ENCODE results near the gene EGFL8.
"Not testable (repeated sequence)": the region's sequence is repeated elsewhere in the genome, so short reads cannot be mapped to it uniquely, and the experiment has no call there.

The EGFL8 gene

DNA sequence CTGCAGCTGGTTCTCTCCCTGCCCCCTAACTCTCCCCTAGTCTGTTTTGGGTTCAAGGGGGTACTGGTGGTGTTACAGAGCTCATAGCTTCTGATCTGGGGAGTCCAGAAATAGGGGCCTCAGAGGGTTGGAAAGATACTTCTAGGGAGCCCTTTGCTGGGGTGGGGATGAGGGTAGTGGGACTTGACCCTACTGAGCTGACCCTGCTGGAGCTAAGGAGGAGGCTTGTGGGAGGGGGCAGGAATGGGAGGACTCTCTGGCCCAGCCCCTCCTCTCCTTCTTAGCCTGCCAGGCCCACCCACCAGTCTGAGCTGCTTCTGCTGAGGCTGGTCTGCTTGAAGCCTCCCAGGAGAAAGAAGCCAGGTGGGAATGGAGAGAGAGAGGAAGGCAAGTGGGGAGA, at the start of gene EGFL8:
Gene EGFL8, plus strand, starts transcription at position 301 of the 400 bp plus-strand sequence. CDS start 1,571 bp downstream, outside the sequence.
- no peak for DNase-seq

DNA sequence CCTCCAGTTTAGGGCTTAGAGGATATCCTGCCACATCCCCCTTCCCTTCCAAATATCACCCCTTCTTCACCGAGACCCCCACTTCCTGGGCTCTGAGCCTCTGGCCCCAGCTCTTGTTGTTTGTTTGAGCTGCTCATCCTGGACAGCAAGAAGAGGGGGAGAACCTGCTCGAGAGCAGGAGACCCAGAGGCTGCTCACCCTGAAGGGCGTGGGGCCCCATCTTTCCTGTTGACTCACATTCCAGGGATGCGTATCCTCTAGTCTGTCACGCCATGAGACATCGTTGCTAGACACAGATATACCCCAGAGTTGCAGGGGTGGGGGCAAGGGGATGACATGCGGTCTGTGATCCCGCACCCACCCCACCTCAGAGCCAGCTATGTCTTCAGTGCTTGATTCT, 49.6 kb upstream of the EGFL8 start:
- DNase-seq = no peak

DNA sequence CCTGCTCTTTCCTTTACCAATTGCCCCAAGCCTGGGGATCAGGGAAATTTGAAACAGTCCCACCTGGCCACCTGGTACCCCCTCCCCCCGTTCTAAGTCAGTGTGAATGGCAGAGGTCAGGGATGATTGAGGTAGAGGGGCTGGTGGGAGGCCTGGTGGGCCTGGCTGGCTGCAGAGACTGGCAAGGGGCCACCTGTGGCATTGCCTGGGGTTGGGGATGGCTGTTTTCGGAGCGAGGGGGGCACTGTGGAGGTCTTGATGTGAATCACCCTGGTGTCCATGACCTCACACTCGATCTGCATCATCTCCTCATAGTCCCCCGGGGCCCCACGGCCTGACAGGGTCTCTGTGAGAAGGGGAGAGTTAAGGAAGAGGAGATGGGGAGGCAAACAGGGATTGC, 48.8 kb upstream of the EGFL8 start:
- no peak for DNase-seq

DNA sequence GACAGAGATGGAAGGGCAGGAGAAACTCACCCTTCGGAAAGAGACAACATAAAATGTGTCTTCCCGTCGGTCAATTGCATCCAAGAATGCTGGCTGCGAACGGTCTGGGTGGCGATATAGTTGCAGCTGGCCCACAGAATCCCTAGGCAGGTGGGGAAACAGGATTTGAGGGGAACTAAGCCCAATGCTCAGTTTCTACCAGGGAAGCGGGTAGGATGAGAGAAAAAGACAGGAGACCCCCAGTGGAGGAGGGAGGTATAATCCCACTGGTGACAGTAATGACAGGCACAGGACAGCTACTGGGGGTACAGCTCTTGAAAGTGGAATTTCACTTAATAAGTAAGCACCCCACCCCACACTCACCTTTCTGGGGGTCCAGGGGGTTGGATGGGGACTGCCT, 47.7 kb upstream of the EGFL8 start:
- no peak for DNase-seq

DNA sequence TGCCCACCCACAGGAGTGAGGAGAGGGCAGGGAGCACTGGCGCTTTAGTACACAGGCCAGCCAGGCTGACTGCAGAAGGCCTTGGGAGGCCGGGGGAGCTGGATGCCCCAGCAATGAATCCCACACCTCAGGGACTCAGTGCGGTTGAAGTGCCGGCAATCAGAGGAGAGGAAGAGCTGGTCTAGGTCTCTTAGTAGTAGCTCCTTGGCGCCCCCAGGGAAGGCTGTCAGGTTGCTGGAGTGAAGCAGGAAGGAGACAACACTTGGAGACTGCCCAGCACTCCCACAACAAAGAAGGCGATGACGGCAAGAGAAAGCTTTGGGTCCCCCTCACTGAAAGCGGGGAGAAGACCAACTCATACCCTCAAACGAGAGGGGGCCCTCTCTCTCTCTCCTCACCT, 46.9 kb upstream of the EGFL8 start:
- no peak for DNase-seq

DNA sequence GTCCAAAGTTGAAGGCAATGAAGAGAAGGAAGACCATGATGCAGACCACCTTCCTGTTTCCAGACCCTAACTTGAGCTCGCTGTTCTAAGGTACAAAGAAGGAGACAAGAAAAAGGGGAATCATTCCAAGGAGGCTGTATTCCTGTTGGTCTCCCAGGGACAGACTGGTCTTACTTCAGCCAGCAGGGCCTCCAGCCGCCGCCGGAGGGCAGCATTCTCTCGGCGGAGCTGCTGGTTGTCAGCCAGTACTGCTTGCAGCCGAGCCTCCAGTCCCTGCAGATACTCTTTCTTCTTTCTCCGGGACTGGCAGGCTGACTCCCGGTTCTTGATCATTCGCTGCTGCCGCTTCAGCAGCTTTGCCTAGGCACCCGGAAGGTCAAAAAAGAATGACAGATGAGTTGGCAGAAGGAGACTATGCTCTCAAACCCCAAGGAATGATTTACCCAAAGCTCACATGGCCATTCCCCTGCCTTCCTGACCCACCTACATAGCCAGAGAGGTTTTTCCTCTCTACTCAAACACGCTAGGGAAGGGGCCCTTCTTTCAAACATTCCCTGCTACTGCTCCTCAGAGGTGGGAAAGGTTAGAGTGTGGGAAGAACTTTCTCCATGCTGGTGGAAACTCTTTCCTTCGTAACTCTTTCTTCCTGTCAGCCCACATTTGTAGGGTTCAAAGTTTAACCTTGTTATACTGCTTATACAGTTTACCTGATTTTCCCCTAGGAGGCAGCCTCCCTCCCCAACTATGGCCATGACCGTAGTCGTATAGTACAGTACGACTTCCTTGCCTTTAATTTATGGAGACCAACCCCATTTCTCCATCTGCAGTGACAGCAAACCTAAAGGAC, 45.4 kb upstream of the EGFL8 start:
- DNase-seq = peak; percentile 72

DNA sequence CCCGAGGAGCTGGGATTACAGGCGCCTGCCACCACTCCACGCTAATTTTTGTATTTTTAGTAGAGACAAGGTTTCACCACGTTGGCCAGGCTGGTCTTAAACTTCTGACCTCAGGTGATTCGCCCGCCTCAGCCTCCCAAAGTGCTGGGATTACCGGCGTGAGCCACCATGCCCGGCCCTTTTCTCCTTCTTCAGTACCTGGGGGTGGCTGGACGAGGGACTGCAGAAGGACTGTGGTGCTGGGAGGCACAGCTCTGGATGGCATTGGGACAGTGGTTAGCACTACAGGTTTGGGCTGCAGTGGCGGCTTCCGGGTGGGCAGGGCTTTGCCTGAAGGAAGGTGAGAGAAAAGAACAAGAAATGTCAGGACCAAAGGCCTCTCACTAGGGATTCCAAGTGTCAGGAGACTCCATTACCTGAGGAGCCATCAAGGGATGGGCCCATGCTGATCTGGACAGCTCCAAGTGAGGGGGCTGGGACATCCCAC, 43.8 kb upstream of the EGFL8 start:
- DNase-seq = no peak

DNA sequence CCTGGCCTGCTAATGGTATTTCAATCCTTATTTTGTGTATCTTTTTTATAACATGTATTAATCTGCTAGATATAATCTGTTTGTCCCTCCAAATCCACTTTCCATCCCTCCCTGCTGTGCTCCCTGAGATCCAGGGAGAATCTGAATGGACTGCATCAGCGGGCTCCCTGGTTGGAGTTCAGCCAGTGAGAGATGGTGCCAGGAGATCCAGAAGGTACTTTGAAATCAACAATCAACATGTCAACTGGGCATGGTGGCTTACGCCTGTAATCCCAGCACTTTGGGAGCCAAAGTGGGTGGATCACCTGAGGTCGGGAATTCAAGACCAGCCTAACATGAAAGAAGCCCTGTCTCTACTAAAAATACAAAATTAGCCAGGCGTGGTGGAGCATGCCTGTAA, 40.7 kb upstream of the EGFL8 start:
- no peak for DNase-seq

DNA sequence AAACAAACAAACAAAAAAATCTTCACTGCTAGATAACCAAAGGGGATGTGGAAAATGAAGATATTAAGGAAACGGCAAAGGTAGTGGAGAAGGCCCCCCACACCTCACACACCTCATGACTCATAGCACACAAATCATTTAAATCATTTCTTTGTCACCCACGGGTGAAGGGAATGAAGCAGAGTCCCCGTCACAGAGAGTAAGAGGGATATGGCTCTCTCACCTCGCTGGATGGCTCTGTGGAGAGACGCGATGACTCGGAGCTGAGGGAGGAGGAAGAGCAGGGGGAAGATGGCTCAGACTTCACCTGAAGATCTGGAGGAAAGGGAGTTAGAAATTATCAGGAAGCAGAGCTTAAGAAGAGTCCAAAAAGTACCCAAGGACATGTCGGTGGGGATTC, 37.5 kb upstream of the EGFL8 start:
- DNase-seq = no peak

DNA sequence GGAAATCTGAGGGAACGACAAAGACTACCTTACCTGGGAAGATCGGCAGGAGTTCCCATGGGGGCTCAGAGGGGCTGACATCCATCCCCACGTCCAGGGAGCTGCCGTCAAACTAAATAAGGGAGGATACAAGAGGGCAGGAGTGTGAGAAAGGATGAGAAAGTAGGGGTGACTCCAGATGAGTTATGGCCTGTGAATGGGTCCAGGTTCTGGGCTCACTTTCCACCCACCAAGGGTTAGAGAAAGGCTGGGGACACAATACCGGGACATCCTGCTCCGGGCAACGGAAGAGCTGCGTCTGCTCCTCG, 37.0 kb upstream of the EGFL8 start:
- DNase-seq = no peak

DNA sequence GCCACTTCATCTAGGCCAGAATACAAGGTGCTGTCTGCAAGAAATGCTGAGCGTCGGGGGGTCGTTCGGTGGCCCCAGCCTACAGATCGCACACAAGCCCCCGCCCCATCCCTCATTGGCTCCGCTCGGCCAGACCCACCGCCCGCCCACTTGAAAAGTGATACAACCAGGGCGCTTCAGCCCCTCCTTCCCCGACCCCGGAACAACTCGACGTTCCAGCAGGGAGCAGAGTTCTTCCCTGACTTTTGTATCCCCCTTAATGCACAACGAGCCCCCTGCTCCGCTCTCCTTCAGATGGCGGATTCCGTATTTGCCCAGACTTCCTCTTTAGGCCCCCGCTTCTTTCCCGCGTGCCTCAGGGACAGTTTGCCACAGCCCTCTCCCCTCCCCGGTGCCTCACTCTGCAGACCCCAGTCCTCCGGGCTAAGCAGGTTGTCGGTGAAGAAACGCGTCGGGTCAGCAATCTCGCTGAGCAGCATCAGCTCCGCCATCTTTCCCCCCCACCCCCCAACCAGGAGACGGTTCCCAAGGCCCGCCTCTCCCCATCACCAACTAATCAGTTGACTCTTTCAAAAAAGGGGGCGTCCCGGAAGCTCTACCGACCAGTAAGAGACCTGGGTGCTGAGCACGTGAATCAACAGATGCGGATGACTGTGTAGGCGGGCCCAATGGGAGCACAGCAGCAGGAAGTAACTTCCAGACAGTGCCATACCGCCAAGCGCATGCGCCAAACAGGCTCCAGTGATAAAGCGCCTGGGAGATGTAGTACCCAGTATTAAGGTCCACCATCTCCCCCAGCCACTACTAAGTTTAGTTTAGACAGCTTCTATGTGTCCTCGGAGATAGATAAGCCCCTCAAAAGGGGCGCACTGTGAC, 36.4 kb upstream of the EGFL8 start, which contains the start of gene ATF6B:
Gene ATF6B, minus strand, starts transcription at position 530 of the 876 bp plus-strand sequence. Its CDS starts 39 bp downstream, at position 491.
- peak; percentile 99 for DNase-seq

DNA sequence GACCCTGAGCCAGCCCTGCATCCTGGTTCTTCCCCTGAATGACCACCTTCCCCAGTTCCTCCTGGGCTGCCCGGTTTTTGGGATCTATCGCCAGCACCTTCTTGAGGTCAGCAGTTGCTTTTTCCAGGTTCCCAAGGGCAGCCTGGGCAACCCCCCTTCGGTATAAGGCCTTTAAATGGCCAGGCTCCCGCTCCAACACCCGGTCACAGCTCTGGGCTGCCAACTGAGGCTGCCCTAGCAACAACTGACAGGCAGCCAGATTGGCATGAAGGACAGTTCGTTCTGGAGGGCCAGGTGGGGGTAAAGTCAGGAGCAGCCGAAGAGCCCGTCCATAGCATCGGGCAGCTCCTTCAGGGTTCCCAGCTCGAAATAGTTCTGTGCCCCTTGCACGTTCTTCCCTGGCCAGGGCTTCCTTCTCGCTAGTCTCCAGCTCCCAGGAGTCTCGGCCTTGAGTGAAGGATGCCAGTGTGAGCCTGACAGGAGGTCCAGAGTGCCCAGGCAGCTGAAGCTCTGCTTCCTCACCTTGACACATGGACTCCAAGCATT, 35.6 kb upstream of the EGFL8 start:
- no peak for DNase-seq

DNA sequence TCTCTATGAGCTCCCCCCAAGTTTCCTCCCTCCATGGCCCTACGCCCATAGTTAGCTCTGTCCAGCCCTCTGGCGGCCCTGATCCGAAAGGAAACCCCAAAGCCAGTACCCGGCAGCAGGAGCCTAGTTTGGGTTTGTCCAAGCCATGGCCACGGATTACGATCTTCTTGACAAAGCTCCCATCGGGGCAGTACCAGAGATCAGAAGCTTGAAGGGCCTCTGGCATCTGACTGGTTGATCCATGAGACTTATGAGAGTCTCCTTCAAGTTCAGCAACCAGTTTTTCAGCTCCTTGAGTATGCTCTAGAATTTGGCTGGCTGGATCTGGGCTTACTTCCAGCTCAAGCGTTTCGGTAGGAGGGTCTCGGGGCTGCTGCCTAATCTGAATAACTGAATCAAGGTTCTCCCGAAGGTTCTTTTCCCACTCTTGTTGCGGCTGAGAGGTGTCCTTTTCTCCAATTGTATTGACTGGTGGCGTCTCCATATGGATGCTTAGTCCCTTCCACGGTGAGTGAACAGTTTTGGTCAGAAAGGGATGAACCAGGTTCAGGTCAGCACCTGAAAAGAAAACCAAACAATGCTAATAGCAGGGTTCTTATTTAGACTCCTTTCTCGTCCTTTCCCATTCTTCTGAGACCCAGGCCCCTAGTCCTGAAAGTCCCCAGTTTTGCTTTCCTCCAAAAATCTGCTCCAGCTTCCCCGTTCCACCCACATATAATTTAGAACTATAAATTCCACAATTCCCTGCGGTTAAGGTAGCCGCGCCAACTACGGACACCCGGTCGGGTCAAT, 34.9 kb upstream of the EGFL8 start:
- DNase-seq = no peak

DNA sequence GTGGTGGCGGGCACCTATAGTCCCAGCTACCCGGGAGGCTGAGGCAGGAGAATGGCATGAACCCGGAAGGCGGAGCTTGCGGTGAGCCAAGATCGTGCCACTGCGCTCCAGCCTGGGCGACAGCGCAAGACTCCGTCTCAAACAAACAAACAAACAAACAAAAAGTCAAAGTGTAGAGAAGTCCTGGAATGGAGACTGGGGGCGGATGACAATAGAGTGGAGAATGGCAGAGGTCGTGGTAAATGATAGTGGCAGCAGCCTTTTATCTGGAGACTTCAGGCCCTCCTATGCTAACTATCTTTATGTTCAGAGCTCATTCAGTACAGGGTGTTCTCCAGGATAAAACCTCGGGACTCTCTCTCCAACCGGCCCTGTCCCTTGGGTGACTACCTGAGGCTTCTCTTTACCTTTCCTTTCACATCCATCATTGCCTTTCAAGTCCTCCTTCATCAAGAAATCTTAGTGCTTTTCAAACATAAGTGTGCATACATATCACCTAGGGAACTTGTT, 32.9 kb upstream of the EGFL8 start:
- no peak for DNase-seq

DNA sequence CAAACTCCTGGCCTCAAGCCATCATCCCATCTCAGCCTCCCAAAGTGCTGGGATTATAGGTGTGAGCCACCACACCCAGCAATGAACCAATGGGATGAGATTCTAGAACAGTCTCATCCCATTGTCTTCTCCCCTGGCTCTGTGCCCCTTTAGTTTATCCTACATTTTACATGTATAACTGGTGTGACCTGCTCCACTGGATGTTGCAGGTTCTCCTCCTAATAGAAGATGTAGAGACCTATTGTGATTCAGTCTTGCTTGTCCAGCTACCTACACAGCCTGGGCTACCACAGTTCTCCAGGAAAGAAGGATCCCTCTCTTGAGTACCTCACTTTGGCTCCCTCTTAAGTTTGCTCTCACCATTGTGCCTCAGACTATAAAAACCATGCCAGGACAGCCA, 32.3 kb upstream of the EGFL8 start:
- DNase-seq = no peak

DNA sequence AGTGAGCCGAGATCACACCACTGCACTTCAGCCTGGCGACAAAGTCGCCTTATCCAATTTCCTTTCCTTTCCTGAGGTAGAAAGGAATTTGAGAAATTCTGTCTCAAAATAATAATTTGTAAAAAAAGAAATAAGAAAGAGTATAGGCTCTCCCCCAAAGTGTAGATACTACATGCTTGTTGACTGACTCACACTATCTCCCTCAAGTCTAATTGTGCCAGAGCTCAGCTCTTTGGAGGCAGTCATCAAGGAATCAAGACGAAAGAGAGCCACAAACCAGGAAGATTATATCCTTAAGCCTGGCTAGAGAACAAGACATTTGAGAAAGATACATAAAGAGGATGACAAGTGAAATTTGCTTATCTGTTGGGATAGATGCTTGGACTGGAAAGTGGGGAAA, 30.6 kb upstream of the EGFL8 start:
- DNase-seq = no peak

DNA sequence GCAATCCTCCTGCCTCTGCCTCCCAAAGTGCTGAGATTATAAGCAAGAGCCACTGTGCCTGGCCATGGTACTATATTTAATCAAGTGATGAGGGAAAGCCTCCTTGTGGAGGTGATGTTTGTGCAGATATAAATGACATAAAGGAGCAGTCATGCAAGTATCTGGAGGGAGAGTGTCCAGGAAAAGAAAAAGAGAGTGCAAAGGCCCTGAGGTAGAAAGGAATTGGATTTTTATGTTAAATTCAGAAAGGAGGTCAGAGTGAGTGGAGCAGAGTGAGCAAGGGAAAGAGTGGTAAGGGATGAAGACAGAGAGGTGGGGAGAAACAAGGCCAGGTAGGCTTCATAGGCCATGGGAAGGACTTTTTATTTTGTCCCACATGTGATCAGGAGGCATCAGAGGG, 26.9 kb upstream of the EGFL8 start:
- no peak for DNase-seq

DNA sequence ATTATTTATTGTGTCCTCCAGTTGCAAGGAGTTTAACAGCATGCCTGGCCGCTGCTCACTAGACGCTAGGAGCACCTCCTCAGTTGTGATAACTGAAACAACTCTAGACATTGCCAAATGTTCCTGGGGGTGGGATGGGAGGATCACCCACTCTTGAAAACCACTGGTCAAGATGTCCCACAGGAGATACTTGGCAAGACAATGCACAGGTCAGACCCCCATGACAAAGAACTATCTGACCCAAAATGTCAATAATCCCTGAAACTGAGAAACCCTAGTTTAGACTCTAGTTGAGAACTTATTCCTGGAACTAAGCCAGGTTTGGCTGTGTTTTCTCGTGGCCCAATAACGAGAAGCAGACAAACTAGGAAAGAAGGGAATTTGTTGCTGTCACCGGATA, 24.8 kb upstream of the EGFL8 start:
- DNase-seq = no peak

DNA sequence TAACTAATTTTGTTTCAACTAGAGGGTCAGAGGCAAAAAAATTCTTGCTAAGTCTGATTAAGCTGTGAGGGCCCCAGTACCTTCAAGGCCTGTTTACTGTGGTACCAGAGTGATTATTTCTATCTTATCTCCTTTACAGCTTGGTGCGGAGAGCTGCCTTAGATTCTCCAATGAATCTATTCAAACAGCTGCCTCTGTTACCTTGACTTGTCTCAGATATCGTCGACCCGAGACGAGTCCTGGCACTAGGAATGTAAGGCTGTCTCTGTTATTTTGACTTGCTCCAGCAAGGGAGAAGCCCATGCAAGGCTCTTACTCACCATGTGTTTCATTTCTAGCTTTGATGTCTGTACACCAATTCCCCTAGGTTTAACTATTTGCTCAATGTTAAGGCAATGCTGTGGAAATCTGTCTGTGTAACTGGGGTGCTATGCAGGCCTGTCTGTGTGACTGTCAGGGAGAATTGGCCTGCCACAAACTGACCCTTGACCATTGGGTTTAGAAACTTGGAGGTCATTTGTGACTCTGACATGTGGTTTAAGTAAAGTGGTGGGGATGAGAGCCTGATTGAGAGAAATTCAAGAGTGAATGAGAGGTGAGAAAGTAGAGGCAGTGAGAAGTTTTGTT, 23.9 kb upstream of the EGFL8 start:
- DNase-seq = no peak

DNA sequence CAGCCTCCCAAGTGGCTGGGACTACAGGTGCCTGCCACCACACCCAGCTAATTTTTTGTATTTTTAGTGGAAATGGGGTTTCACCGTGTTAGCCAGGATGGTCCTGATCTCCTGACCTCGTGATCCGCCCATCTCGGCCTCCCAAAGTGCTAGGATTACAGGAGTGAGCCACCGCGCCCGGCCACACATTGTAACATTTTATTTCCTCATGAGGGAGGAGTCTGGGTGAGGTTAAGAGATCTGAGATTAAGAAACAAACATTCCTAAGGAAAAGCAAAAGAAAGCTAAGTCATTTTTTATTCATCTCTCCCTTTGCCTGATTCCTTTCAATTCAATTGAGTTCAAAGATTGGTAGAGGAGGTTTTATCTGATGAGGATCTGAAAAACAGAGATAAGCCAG, 20.2 kb upstream of the EGFL8 start:
- DNase-seq = not testable (repeated sequence)

DNA sequence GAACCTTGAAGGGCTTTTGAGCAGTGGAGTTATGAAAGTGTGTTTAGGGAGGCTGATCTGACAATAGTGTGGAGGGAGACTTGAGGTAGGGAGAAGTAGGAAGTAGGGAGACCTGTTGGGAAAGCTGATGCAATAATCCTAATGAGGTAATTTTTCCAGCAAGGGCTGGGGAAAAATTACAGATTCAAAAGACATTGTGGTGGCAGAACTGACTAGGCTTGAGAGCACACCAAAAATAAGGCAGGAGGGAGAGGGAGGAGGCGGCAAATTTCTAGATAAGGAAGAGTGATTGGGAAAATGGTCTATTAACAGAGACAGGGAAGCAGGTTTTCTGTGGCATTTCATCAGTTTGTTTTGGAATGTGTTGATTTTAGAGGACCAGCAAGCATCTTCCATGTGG, 18.1 kb upstream of the EGFL8 start:
- no peak for DNase-seq

DNA sequence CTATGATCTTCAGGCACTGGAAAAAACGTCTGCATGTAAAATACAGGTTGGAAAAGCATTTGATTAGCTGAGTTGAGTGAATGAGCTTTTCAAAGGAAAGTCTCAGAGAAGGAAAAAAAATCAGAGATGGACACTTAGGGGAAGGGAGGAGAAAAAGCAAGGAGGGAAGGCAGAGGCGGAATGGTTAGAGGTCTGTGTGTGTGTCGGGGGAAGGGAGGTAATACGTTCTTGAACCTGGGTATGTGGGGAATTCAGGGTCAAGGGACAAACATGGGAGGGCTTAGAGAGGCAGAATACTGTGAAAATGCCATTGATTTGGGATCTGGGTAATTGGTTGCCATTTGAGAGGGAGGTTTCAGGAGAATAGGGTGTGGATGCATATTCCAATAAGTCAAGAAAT, 17.7 kb upstream of the EGFL8 start:
- no peak for DNase-seq

Measured in activated CD4-positive, alpha-beta T cell treated with anti-CD3 and anti-CD28 coated beads, Interleukin-2, amount 50 U/mL, for 16 hours (primary cell).